Ureter (tissue), 1 donor: ENCODE measurements around the gene TAOK3. TPM values are rescaled to one million over a fixed set of nuclear protein-coding genes. Genes with fewer than 3 reads are reported as not detected.
"Not testable (repeated sequence)": the region's sequence is repeated elsewhere in the genome, so short reads cannot be mapped to it uniquely, and the experiment has no call there.

ENCODE experiments used
- DNase-seq: peaks from one replicate; pipeline ENCODE4 v3.0.0-alpha.2; 2020; ENCODE audit warnings: low spot score
- total RNA-seq: library from RNA; stranded (reverse); gene quantifications from one replicate; pipeline ENCODE4 v1.2.4, GENCODE V29; 2023
- donor health status: DM: yes; HTN: yes; CAD: no.

The TAOK3 gene
- total RNA-seq: 57.5 TPM

DNA sequence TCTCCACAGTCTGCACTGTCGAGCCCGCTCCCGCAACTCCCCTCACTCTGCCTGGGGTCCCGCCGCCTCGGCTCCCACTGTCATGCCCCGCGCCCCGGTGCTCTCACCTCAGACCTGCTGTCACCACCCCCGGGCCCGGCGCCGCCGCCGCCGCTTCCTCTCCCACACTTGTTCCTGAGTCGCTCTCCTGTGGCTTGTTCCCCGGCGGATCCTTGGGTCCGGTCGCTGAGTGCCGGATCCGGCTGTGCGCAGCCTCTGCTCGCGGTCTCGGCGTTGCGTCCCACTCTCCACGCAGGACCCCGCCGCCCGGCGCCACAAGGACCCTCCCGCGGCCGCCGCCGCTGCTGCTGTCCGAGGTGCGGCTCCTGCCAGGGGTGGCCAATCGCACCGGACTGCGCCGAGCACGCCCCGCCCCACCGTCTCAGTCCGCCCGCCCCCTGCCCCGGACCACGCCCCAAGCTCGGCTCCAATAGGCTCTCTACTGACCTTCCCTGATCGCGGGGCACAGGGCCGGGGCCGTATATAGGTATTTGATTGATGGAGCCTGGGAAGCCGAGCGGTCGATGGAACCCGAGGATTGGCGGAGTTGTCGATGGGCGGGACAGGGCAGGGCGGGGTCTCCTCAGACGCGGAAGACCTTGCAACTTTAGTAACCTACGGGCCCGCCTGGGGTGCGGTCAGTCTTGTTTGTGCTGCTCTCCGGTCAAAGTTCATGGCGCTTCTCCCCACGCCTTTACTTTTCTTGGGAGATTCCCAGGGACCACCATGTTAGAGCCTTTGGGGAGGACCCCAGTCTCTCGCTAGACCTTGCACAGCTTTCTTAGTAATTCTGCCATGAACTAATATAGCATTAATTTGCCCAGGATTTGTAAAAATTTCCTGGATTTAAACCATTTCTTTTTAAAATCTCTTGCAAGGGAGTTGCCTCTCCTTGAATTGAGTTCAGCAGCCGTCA is at the start of gene TAOK3:
TAOK3 (minus strand) TSS at position 367 of the 955 bp plus-strand sequence. CDS start 117,340 bp downstream, outside the sequence.
- peak; percentile 99 for DNase-seq

DNA sequence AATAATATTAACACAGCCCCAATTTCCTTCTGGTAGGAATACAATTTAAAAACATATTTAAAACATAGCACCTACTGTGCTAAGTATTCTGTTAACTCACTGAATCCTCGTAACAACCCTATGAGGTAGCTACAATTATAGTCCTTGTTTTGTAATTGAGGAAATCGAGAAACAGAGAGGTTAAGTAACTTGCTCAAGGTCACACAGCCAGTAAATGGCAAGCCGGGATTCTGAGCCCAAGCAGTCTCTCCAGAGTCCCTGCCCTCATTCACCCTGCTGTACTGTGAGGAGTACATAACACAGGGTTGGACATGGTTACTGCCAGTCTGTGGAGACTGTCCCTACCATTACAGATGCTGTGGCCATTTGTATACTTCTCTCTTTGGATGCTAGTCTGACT is 48.0 kb upstream of the TAOK3 start:
- no peak for DNase-seq

DNA sequence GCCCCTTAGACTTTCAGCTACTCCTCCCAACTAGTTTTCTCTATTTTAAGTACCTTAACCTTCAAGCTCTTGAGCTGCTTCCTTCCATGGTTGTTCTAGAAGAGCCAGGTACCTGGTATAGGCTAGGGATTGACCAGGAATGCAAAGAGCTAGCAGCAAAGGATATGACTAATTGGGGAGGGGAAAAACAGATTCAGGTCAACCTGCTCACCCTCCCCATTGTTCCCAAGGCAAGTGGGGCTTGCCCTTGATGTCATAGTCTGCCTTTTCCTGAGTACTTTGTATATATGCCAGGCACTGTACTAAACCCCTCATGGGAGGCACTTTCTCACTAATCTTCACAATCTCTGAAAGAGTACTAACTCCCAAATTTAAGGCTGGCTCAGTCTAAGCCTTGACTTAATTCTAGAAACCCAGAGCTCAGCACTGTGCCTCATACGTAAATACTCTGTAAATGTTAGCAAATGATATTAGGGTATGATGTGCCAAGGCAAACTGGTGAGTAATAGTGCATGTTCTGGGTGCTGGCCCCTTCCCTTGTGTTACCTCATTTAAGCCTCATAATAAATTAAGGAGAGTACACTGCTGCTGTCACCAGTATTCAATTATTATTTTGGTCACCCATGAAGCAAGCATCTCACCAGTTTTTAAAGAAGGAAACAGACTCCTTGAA is 45.8 kb upstream of the TAOK3 start:
- DNase-seq: no peak

DNA sequence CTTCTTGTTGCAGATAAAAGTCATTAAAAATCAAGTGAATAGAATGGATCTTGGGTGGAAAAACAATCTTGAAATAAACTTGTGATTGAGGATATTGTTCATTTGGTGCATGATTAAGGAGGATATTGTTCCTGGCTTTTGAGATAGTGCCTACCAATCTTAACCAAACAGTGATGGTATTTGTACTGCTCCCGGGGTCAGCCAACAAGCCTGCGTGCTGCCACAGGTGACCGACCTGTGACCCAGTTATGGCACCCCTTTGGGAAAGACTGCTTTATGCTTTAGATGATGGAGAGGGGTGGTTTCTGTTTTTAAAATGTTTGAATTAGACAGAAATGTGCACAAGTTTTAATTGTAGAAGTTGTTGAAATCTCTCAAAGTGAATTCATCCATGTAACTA is 45.2 kb upstream of the TAOK3 start:
- DNase-seq: no peak

DNA sequence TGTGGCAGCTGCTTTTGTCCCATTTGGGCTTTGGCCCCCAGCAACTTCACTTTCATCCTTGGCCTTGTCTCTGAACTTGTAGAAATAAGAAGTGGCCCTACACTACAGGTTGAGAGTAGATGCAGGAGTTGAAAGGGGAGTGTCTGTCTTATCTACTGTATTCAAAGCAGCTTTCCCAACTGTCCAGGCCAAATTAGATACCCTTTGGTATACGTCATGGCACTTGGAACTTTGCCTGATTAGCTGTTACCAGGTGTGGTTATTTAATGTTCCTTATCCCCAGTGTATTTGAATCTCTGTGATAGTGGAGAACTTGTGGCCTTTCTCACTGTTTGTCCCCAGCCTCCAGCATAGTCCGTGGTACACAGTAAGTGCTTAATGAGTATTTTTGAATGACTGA is 37.1 kb upstream of the TAOK3 start:
- no peak for DNase-seq

DNA sequence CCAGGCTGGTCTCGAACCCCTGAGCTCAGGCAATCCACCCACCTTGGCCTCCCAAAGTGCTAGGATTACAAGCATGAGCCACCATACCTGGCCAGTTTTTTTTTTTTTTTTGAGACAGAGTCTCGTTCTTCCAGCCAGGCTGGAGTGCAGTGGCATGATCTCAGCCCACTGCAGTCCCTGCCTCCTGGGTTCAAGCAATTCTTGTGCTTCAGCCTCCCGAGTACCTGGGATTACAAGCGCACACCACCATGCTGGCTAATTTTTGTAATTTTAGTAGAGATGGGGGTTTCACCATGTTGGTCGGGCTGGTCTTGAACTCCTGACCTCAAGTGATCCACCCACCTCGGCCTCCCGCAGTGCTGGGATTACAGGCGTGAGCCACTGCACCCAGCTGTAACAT is 35.5 kb upstream of the TAOK3 start:
- DNase-seq: not testable (repeated sequence)

DNA sequence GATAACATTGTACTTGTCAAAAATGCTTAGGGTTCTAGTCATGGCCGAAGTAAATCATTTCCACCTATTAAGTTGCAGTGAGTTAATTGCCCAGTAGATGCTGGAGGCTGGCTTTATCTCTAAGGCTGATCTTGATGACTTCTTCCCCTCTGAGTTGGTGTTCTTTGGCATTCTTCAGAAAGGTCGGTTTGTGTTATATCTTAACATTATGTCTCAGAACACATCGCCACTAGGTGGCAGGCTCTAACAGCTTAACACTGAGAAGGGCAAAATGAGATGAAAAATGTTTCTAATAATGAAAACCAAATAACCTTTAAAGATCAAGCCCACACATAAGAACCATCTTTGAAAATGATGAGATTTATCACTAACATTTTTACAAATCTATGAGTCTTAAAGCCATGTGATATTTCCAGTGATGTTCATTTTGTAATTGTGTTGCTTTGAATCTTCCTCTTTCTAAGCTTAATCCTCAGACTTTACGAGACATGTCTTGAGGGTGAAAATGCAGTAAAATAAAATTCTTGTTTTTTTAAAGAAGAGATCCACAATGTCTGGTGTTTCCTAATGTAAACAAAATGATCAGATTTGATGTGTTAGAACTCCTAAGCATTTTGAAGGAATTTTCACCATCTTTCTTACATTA is 32.3 kb upstream of the TAOK3 start:
- peak; percentile 56 for DNase-seq

DNA sequence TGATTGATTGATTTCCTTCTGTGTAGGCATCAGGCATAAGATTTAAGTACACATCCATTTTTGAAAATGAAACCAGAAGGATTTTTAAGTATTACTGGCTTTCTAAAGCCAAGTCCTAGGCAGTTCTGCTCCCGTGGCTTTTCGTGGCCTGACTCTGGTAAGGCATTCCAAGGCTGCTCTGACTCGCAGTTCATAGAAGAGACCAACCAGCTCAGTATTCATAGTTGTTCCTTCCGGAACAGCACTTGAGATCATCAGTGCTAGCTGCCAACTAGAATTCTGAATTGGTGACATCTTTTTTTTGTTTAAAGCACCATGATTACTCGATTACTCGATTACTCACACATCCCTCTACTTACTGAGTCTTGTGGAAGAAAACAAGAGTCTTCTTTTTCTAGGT is 29.5 kb upstream of the TAOK3 start:
- no peak for DNase-seq

DNA sequence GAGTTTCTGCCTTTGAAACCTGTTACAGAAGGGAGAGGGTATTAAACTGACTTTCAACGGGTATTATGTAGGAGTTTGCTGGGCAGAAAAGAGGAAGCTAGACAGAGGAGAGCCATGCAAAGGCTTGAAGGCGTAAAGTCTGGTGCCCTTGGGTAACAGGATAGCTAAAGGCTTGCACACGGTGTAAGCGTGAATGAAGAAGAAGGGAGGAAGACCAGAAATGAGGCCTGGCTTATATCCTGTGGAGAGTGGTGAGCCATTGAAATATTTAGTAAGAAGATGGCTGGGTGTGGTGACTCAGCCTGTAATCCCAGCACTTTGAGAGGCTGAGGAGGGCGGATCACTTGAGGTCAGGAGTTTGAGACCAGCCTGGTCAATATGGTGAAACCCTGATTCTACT is 26.2 kb upstream of the TAOK3 start:
- DNase-seq: no peak

DNA sequence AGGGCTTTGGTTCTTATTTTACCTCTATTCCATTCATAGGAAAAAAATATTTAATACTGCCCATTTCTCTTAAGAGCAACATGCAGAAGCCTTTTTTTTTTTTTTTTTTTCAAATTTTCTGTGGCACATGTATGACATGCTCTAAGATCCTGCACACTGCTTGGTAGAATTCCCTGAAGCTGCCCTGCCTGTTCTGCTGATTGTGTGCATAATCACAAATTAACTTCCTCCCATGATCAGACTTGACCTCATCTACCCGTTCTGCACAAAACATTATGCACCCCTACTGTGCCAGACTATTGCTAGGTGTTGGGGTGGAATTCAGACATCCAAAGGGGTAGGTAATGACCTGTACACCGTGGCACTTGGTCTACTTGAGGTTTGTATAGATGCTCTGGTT is 25.8 kb upstream of the TAOK3 start:
- DNase-seq: no peak

DNA sequence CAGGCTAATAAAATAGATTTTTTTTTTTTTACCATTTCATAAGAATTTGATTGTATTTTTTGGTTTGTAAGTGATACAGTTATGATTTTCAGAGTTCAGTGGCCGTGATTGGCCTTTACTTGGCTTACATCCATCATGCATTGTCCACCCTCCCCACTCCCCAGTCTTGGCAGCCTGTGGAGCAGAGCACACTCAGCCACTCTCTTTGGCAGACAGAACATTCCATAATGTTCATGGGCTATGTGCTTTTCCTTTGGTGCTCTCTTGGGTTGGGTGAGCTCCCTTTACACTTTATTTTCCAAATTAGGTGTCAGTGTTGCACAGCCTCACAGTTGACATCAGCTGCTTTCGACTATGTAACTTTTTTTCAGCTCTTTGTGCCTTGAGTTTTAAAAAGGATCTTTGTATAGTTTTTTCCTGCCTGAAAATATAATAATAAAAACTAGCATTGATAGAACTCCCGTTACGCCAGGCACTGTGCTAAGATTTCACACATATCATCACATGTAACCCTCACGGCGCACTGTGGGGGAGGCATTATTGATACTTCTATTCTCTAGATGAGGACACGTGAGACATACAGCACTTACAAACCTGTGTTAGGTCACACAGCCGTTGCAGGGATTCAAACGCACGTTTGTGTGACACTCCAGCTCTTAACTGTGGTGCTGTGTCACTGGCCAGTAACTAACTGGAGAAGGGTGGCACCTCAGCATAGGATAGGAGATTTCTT is 25.2 kb upstream of the TAOK3 start:
- DNase-seq: no peak

DNA sequence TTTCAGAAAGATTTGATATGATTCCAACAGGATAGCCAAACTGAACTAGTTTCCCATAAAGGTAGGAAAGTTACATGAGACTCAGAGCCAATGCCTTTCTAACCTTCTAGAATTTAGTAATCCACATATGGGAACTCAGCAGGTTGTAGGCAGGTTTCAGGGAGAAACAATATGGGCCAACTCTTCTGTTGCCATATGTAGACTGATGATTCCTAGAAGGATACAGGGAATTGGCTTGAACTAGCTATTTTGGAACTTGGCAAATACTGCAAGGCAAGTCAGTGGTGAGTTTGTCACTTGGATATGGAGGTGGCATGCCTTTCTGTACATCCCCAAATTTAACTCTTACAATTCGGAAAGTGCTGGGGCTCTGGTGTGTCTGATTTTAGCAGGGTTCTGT is 19.1 kb upstream of the TAOK3 start:
- no peak for DNase-seq

DNA sequence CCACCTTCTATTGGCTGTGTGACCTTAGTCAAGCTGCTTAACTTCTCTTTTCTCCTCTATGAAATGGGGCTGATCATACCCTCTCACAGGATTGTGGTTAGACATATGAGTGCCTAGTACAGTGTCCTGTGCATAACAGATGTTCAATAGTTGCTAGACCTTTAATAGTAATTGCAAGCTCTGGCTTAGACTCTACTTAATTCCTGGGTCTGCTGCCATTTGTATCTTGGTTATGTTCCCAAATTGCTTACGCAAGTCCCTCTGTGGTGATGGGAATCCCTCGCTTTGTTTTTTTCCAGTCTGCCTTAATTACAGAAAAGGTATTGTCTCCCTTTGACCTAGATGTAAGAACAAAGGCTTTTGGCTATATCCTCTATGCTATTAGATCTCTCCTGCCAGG is 18.7 kb upstream of the TAOK3 start:
- DNase-seq: no peak

DNA sequence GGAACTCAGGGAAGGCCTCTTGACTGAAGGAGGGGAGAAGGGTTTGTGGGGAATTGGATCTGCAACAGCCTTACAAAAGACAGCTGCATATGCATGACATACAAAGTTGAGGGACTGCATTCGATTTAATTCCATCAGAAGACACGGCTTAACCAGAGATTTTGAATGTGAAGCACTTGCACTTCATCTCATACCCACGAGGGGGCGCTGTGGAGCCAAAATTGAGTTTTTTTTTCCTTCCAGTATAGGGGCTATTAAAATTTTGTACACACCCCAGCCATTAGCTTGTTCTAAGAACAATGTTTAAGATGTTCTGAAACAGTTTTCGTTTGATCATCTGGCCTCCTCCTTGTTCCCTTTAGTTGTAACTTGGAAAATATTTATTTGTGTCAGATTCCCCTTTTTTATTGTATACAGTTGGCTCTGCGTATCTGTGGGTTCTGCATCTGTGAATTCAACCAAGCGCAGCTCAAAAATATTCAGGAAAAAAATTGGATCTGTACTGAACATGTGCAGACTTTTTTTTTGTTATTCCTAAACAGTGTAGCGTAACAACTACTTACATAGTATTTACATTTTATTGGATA is 5.3 kb upstream of the TAOK3 start:
- DNase-seq: peak; percentile 69

DNA sequence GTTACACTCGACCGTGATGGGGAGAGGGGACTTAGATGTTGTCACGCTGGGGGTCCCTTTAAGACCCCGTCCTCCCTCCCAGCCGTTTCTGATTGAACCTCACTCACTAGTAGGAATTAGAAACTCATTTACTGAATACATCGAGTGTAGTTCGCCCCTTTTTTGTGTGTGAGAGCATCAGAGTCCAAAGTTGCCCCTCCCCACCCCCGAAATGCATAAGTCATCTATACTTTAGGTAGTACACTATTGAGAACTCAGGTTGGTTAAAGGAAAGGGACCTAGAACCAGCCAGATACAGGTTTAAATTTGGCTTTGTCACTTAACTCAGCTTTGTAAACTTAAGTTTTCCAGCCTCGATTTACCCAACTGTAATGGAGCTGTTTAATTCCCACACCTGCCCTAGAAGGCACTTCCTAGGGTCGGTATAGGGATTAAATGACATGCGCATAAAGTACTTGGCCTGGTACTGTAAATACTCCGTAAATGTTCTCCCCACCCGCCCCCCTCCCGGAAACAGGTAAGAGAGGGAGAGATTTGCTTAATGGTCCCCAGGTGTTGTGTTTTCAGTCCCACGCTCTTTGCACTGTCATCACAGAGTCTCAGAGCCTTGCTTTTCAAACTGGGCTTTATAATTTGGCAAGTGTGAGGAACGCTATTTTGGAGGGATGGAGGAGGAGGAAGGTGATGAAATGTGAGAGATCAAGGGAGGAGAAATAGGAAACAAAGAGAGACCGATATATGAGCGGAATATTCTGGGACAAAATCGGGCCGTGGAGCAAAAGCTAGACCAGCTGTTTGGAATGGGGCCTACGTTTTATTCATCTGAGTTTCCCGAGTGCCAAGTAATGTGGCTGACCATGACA is 4.5 kb upstream of the TAOK3 start:
- no peak for DNase-seq

DNA sequence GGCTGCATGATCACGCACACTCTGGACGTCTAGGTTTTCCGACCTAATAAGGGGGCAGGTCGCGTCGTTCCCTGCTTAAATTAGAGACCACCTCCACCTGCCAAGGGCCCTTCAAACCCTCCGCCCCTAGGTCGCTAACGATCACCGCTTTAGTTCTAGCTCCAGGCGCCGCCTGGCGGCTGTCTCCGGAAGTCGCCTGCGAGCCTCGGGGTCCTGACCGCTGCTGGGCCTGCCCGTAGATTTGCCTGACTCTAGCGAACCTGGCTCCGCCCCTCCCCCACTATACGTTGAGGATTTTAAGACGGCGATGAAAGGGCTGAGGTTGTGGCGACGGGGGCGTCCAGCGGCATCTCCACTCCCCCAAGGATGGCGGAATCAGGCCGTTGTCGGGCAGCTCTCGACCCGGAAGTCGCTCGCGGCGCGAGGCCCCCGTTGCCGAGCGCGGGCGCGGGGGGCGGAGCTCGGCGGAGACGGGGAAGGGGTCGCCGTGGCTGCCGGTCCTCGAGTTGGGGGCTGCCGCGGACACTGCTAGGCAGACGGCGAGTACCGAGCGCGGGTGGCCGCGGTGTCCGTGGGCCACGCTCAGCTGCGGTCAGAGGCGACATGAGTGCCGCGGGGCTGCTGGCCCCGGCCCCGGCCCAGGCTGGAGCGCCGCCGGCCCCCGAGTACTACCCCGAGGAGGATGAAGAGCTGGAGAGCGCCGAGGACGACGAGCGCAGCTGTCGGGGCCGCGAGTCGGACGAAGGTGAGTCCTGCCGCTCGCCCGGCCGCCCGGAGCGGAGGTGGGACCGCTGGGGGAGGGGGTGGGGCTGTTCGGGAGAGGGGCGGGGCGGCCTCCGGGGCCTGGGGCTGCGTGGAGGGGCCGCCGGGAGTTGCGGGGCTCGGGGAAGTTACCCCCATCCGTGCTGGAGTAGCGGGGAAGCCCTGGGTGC is 3.6 kb upstream of the TAOK3 start, which contains the start of gene SUDS3:
SUDS3 (plus strand) TSS at position 467 of the 932 bp plus-strand sequence; CDS start at position 604, 137 bp downstream.
- peak; percentile 94 for DNase-seq

DNA sequence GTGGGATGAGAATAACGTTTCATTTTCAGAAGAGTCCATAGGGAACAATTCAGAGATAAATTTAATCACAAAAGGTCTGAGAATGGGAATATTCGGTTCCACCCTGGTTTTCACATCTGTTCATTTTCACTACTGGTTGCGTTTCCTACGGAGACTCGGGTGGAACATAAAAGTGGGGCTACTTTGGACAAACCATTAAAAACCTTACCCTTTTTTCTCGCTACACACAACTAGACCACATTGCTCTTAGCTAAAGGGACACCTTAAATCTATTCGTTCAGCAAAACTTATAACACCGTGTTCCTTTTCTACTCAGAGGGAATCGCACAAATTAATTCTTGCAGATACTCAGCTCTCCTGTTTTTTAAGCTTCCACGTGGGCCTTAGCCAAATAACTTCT is 2.6 kb upstream of the TAOK3 start:
- DNase-seq: no peak

DNA sequence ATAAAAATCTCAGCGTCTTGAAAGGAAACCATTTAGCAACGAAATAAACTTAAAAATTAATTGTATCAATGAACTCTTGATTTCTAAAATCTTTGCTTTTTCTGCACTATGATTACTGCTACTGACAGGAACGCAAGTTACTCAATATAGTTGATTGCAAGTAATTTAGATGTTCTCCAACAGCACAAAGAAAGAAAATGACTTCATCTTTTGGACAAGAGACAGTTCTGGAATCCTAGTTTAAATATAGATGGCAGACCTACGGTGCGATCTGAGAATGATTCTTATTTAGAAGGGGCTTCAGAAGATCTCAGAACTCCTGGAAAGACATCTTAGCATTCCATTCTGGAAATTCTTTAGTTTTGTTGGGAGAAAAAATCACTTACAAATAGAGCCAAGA is 2.2 kb upstream of the TAOK3 start:
- no peak for DNase-seq

DNA sequence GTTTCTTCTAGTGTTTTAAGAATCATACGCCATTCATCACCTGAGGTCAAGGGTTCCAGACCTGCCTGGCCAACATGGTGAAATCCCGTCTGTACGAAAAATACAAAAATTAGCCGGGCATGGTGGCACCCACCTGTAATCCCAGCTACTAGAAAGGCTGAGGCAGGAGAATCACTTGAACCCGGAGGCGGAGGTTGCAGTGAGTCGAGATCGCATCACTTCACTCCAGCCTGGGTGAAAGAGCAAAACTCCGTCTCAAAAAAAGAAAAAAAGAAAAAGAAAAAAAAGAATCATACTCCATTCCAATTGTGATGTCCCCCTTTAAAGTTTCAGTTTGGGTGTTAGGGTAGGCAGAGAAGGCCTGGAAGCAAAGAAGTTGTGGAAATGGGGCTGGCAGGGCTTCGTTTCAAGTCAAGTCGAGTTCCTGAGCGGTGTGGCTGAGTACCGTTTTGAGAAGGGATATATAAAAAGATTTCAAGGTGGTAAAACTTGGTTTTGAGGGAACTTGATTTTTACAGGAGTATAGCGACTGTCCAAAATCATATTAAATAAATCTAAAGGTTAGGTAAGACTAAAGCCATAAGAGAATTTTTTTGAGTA is 1.5 kb upstream of the TAOK3 start:
- no peak for DNase-seq
